ENCODE data around the gene DDX10.
A peak's percentile ranks its signal among the peaks of the same experiment; 100 is the strongest.
"Not testable (repeated sequence)": the region's sequence is repeated elsewhere in the genome, so short reads cannot be mapped to it uniquely, and the experiment has no call there.

The DDX10 gene

DNA sequence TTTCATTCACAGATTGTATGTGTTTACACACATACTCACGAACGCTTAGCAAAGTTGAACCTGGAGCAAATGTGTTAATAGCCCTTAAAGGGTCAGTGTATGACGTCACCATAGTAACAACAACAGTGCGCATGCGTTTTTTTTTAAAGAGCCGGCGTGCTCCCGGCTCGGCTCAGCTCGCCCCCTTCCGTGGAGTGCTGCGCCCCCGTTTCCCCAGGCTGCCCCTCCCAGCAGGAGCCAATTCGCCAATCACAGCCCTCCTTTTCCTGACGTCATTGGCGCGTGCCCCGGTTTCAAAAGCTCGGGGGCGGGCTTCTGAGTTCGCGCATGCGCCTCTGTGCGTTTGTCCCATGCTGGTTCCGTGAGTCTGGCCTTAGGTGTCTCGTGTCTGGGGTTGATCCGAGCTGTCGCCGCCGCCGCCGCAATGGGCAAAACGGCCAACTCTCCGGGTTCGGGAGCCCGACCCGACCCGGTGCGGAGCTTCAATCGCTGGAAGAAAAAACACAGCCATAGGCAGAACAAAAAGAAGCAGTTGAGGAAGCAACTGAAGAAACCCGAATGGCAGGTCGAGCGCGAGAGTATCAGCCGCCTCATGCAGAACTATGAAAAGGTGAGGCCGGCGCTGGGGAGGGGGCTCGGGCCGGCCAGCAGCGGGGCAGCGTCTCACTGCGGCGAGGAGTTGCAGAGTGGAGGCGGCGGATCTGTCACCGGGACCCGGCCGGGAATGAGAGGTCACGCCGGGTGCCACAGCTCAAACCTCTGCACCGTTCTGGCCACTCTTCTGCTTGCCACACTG is at the start of gene DDX10:
DDX10 (plus strand) TSS at position 340 of the 796 bp plus-strand sequence; CDS start at position 425, 85 bp downstream.
- DNase-seq (ENCODE audit: low spot score): peak; percentile 99

DNA sequence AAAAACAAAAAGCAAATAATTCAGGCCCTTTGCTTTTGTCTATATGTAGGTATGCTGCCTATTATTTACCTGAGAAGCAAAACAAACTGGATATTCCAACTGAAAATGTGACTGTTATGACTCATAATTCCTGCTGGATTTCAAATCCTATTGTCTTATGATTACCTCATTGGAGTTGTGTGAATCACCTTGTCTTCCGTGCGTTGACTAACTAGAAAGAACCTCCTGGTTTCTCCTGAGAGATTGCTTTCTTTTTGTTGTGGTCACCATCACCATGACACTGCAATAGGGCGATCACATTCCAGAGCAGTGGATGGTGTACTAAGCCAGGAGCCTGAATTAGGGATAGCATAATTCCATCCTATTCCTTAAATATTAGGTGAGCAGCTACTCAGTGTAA is 48.3 kb upstream of the DDX10 start:
- DNase-seq (ENCODE audit: low spot score): no peak

- no peak for DNase-seq (ENCODE audit: low spot score)
Observed at GRCh38 chr11:108617055-108617454, 47.8 kb upstream of the DDX10 start.

- no peak for DNase-seq (ENCODE audit: low spot score)
Observed at GRCh38 chr11:108618529-108618928, 46.3 kb upstream of the DDX10 start.

DNA sequence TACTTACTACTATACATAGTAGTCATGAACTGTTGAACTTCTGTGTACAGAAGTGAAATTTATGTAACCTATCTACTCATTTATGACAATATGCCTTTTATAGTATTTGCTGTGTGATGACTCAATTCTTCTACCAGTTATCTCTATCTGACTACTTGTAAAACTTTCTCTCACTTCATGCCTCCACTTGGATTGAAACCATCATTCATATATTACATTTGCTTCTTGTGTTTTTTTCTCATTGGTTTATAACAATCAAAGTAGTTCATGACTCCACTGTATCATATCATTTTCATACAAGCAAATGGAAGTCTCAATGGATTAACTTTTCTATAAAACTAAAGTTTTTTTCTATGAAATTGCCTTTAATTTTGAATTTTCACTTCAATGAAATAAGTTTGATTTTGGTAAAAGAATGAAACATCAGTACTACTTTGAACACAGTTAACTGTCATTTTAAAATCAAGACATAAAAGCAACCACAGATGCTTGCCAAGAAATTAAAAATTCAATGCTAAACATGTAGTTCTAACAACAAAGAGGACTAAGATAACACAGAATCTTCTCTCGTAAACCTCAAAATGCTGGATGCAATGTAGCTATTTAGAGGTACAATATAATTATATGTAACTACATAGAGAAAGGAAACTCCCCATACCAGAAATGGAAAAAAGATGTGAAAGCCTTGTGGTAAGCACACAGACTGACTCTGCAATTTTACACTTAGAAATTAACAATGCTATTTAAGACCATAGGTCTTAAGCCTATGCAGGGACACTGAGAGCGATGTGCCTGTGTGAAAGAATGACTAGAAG is 43.7 kb upstream of the DDX10 start:
- no peak for DNase-seq (ENCODE audit: low spot score)

DNA sequence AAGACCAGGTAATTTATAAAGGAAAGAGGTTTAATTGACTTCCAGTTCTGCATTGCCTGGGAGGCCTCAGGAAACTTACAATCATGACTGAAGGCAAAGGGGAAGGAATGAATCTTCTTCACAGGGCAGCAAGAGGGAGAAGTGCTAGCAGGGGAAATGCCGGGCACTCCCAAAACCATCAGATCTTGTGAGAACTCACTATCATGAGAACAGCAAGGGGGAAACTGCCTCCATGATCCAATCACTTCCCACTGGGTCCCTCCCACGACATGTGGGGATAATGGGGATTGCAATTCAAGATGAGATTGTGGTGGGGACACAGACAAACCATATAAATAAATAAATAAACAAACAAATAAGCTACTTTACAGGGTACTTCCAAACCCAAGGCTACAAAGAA is 42.5 kb upstream of the DDX10 start:
- no peak for DNase-seq (ENCODE audit: low spot score)

DNA sequence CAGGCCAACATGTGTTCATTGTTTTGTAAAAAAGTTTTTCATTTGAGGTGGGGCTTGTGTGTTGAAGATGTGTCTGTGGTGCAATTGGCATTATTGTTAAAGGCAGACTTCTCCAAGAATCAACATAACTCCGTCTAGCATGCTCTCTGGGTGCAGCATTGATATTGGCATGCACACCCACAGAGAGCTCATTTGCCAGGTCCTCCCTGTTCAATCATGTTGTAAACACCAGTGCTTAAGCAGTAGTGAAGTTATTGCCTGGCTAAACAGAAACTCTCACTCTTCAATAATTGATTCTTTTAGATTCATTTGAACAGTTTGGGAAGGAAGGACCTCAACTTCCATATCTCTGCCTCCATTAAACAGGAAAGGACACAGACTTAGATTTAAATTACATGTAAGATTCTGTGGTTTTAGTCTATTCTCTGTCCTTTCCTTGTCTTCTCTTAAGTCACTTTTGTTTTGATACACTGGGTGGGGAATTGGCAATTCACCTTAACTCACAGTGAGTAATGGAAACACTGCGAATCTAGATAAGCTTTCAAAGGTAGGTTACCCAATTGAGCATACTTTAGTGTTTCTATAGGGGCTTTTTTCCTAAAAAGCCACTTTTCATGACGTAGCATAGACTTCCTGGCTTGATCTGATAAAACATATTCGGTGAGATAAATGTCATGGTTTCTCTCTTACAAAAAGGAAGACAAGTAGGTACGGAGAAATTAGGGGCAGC is 40.5 kb upstream of the DDX10 start:
- no peak for DNase-seq (ENCODE audit: low spot score)

DNA sequence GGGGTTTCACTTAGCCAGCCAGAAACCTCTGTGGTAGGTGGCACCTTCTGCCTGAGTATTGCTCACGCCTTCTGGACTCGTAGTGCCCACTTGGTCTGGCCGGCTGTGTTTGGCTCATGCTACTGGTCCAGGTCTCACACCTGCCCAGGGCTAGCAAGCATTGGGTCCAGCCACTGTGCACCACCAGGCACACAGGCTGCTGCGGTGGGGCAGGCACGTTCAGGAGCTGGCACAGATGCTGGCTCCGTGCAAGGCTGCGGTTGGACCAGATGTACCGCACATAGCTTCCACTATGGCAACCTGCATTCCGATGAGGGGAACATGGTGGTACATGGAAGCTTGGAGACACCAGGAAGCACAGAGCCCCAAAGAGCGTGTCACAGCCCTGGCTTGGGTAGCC is 36.5 kb upstream of the DDX10 start:
- no peak for DNase-seq (ENCODE audit: low spot score)

- no peak for DNase-seq (ENCODE audit: low spot score)
Observed at GRCh38 chr11:108628812-108629211, 36.1 kb upstream of the DDX10 start.

DNA sequence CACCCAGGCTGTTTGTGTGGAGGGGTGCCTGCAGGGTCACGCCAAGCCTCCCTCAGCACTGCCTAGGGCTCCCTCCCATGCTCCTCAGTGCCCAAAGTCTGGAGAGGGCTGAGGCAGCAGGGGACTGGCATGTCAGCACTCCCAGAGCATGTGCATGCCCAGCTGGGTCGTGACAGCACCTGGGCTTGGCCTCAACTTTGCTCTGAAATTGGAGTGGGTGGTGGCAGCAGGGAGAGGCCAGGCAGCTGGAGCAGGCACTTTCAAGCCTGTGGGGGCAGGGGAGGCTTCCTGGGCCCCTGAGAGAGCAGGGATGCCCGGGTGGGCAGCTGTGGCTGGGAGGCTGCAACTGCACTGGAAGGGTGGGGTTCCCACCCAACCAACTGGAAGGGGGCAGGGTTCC is 35.6 kb upstream of the DDX10 start:
- DNase-seq (ENCODE audit: low spot score): no peak

DNA sequence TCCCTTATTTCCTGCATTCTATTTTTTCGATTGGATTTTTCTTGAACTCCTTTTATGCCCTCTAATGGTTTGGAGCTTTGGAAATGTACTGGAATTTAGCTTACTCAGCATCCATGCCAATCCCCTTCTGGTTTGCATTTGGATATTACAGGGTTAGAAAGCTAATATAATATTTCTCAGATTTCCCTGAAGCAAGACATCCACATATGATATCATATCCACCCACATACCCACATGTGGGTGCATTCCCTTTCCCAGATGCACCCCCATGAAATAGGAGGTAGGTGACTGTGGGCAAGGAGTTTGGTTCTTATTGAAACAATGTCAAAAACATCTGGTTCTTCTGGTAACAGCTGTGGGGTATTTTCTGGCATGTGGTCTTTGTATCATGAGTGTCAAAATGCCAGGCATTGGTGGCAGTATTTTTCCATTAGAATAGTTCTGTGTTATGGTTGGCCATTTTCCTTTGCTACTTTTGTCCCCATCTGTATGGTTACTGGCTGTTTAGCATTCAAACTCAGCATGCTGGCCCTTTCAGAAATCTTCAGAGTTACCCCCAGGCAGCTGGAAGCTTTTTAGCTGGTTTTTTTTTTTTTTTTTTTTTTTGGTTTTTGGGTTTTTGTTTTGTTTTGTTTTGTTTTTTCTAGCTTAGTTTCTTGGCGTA is 32.7 kb upstream of the DDX10 start:
- no peak for DNase-seq (ENCODE audit: low spot score)

DNA sequence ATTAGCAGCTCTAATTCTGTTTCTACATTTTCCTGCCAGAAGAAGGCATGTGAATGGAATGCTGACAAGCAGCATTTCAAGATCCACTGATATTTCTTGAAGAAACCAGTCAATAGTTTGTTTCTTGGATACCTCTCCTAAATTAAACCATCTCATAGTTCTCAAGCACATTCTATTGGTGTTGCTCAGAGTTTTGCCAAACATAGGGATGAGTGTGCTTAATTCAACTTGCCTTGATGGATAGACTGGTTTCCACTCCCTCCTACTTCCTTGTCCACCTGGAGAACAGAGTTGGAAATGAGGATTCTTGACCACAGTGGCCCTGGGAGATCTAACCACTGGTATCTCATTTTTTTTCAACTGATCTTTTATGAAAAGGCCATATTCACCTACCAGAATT is 29.8 kb upstream of the DDX10 start:
- DNase-seq (ENCODE audit: low spot score): no peak

GRCh38 chr11:108636222-108636621 is 28.6 kb upstream of the DDX10 start:
- DNase-seq (ENCODE audit: low spot score): no peak

- DNase-seq (ENCODE audit: low spot score): no peak
Observed at GRCh38 chr11:108639146-108639545, 25.7 kb upstream of the DDX10 start.

GRCh38 chr11:108641752-108642151 is 23.1 kb upstream of the DDX10 start:
- not testable (repeated sequence) for DNase-seq (ENCODE audit: low spot score)

DNA sequence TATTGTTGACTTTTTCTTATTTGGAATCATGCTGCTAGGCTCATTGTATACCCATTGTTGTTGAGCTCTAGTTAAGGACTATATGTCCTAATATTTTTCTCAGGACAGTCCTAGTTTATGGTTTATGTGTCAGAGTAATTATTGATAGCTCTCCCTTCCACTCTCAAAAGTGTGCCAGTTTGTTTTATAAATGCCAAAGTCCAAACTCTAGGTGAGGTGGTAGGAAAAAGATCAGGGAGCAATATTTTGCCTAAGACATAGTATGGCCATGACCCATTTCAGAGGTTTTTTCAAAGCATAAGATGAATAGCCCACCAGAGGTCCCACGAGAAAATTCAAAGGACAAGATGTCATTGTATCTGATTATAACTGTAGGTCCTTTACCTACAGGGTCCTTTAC is 20.9 kb upstream of the DDX10 start:
- DNase-seq (ENCODE audit: low spot score): no peak

- DNase-seq (ENCODE audit: low spot score): no peak
Observed at GRCh38 chr11:108645970-108646369, 18.9 kb upstream of the DDX10 start.

DNA sequence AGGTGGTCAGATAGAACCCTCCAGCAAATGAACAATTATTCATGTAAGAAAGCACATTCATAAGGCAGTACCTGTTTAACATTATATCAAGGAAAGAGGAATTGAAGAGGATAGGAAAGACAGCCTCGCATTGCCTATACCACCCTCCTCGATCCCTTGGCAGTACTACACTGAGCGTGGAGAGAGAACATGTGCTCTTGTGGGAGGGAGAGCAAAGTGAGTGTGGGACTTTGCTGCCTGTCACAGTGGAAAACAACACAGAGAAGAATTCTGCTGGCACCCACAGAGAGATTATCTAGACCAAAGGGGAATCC is 17.5 kb upstream of the DDX10 start:
- DNase-seq (ENCODE audit: low spot score): no peak

DNA sequence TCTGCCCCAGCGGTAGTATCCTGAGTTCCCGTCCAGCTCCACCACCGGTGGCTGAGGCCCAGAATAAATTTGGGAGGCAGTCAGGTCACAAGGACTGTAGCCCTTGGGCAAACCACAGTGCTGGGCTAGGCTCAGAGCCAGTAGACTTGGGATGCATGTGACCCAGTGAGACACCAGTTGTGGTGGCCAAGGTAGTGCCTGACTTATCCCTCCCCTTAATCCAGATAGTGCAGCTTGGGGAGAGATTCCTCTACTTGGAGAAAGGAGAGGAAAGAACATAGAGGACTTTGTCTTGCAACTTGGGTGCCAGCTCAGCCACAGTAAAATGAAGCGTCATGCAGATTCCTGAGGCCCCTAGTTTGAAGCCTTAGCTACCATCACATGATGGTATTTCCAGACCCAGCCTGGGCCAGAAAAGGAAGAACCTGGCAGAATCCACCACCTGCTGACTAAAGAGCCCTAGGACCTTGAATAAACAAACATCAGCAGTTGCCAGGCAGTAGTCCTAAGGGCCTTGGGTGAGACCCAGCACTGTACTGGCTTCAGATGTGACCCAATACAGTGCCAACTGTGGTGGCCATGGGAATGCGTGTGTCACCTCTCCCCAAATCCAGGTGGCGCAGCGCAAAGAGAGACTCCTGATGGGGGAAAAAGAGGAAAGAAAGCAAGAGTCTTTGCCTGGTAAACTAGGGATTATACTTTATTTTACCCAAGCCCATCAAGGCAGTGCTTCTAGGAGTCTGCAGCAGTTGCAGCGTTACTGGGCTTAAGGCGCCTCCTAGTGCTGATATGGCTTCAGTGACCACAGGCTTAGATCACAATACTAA is 17.0 kb upstream of the DDX10 start:
- DNase-seq (ENCODE audit: low spot score): peak; percentile 60

- no peak for DNase-seq (ENCODE audit: low spot score)
Observed at GRCh38 chr11:108648528-108648885, 16.4 kb upstream of the DDX10 start.

- not testable (repeated sequence) for DNase-seq (ENCODE audit: low spot score)
Observed at GRCh38 chr11:108654100-108654499, 10.8 kb upstream of the DDX10 start.

All from CD4-positive, alpha-beta T cell treated with Interleukin-2 at 100 ng/mL for 4 hours (primary cell).